Lung (tissue), 12 donors: Measurements from ENCODE around the gene TMEM174. TPM values are rescaled to one million over a fixed set of nuclear protein-coding genes. Genes with fewer than 3 reads are reported as not detected.

Experiments used
- ATAC-seq: fragments of 200-7000 bp; cut with Tn5 transposase; one replicate; pipeline ENCODE4 v1.9.1; 2020; ENCODE audit warnings: moderate number of reproducible peaks; ENCODE audit not compliant: insufficient read depth, low FRiP score
- DNase-seq, 3 donors: peaks; one replicate each; pipeline ENCODE4 v3.0.0-alpha.2; 2013 to 2017
- H3K27ac ChIP-seq, 2 donors: one replicate each; pipeline ENCODE4 v1.5.1; 2013; ENCODE audit warnings: mild to moderate bottlenecking in 2 of 2, moderate library complexity in 2 of 2, control low read depth in 1 of 2, inconsistent platforms in 1 of 2, low read depth in 1 of 2, low read length in 1 of 2
- H3K27me3 ChIP-seq, 3 donors: one replicate each; pipeline ENCODE4 v1.5.1; 2013; ENCODE audit warnings: low read length in 2 of 3; ENCODE audit not compliant: control insufficient read depth in 3 of 3, insufficient read depth in 3 of 3
- H3K36me3 ChIP-seq, 4 donors: one replicate each; pipeline ENCODE4 v1.5.1; 2013; ENCODE audit warnings: low read length in 4 of 4, mild to moderate bottlenecking in 1 of 4, moderate library complexity in 1 of 4; ENCODE audit not compliant: control insufficient read depth in 4 of 4, insufficient read depth in 4 of 4
- H3K4me1 ChIP-seq, 5 donors: one replicate each; pipeline ENCODE4 v1.5.1; 2013; ENCODE audit warnings: low read length in 5 of 5, mild to moderate bottlenecking in 2 of 5, moderate library complexity in 1 of 5; ENCODE audit not compliant: control insufficient read depth in 5 of 5, insufficient read depth in 5 of 5
- H3K4me3 ChIP-seq: one replicate; pipeline ENCODE4 v1.5.1; 2013; ENCODE audit warnings: mild to moderate bottlenecking, control low read depth, moderate library complexity
- H3K9ac ChIP-seq, 2 donors: one replicate each; pipeline ENCODE4 v1.5.1; 2013; ENCODE audit warnings: low read length in 2 of 2, control low read depth in 1 of 2; ENCODE audit not compliant: insufficient read depth in 1 of 2
- H3K9me3 ChIP-seq, 4 donors: one replicate each; pipeline ENCODE4 v1.5.1; 2013; ENCODE audit warnings: low read length in 3 of 4, mild to moderate bottlenecking in 1 of 4, moderate library complexity in 1 of 4; ENCODE audit not compliant: control insufficient read depth in 4 of 4, insufficient read depth in 3 of 4
- WGBS, 2 donors: extraction: QIAGEN DNeasy Blood & Tissue Kit; methylation state at CpG; one replicate each; pipeline ENCODE4 v1.1.7; 2013; 5-methylcytosine and 5-hydroxymethylcytosine counted together
- polyA plus RNA-seq, 2 donors: library from polyadenylated mRNA; stranded (reverse); fragments of 200-250 nt; gene quantifications; one replicate each; pipeline ENCODE4 v1.2.1, GENCODE V29; 2013
- total RNA-seq, 2 donors: library from RNA; depleted of rRNA in 1 of 2; stranded (reverse); fragments of >200 nt in 1 of 2; gene quantifications; one replicate each; pipeline ENCODE4 v1.2.1, GENCODE V29; 2014 to 2021
- TF ChIP-seq, protein P1 (sequence below): IDR thresholded peaks from 2 replicates; pipeline ENCODE4 v1.5.1; 2012; ENCODE audit warnings: mild to moderate bottlenecking; ENCODE audit errors: control extremely low read depth, extremely low read depth
- donor health status: control.
- donor health status: control.
- donor health status: Bipolar disorder and iron deficiency.
- donor health status: healthy.
- donor health status: DM: yes; HTN: yes; CAD: no.

The TMEM174 gene
- total and polyA plus RNA-seq, 4 donors: not detected

DNA sequence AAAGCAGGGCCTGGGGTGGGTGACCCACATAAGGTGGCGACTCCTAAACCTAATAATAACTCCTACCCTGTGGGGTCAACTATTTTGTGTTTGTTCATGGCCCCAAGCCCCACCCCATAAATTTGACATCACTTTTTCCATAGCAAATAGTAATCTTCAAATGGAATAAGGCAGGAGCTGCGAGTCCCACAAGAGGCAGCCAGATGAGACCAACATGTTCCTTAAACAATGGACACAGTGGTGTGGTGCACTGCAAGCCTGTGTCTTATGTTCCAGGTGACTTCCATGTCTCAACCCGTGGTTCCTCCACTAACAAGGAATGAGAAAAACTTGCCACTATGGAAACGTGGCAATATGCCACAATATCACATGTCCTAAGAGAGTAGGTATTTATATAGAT lies 20.6 kb downstream of the TMEM174 start:
- Histone ChIP-seq H3K36me3 (no peaks in the 10 kb centered on the region), H3K9ac (no peak overlapping the region), H3K27me3 (peaks cover 0 to 7% (median 0%) of the 10 kb centered on the region in 3 donors), H3K4me3 (no peak overlapping the region), H3K9me3 (no peaks in the 10 kb centered on the region), H3K4me1 (no peaks in the 10 kb centered on the region), H3K27ac (no peak overlapping the region)
- no peak for DNase-seq
- no peak for ATAC-seq
- 70 to 83% methylated on average over 4 of the region's 4 CpGs for WGBS, 2 donors
- TF ChIP-seq, protein P1, sequence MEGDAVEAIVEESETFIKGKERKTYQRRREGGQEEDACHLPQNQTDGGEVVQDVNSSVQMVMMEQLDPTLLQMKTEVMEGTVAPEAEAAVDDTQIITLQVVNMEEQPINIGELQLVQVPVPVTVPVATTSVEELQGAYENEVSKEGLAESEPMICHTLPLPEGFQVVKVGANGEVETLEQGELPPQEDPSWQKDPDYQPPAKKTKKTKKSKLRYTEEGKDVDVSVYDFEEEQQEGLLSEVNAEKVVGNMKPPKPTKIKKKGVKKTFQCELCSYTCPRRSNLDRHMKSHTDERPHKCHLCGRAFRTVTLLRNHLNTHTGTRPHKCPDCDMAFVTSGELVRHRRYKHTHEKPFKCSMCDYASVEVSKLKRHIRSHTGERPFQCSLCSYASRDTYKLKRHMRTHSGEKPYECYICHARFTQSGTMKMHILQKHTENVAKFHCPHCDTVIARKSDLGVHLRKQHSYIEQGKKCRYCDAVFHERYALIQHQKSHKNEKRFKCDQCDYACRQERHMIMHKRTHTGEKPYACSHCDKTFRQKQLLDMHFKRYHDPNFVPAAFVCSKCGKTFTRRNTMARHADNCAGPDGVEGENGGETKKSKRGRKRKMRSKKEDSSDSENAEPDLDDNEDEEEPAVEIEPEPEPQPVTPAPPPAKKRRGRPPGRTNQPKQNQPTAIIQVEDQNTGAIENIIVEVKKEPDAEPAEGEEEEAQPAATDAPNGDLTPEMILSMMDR: no peak

DNA sequence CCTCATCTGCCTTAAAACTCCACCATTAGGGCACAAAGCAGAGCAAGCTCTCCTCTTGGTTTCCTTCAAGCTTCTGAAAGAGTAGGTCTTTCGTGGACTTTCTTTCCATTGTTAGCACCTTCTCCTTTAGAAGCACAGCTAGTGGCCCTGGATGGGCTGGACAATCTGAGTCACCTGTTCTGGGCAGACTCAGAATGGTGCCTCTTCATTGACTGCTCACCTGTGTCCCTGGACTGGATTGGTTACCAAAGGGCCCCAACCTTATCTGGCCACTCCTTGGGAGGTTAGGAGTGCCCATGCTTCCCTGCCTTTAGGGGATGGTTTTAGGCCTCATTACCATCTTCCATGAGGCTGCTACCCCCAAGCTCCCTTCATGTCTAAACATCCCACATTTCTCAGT lies 23.2 kb downstream of the TMEM174 start:
- no peak overlapping the region for H3K27ac ChIP-seq
- no peak overlapping the region for H3K4me3 ChIP-seq

DNA sequence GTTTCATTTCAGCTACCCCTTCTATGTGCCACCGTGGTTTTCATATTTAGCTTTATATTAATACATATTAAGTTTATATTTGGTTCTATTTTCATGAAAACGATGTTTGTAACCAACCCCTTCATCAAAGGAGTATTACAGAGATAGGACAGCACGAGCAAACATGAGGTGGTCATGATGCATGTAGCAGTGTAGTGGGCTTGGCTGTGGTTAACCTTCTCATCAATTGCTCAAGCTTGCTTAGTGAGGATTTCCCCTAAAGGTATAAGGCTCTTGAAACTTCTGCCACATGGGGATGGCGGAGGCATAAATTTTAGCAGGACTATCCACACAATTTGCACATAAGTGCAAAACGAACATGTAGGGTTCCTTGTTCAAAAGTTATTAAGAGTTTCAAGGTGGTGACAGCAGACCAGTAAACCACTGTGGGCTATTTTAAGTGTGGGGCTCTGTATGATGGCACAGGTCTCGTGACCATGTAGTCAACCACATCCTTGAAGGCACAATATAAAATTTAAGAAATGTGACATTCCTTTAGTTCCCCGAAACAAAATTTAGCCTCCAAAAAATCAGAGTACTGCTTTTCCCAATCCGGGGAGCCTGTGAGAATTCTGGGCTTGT lies 24.8 kb downstream of the TMEM174 start:
- DNase-seq (no peak), ATAC-seq (no peak)
- Histone ChIP-seq H3K4me1 (peaks cover 0 to 8% (median 0%) of the 10 kb centered on the region in 5 donors), H3K4me3 (no peak overlapping the region), H3K9ac (no peak overlapping the region), H3K36me3 (no peaks in the 10 kb centered on the region), H3K27me3 (peaks cover 0 to 7% (median 0%) of the 10 kb centered on the region in 3 donors), H3K27ac (no peak overlapping the region), H3K9me3 (peaks cover 0 to 4% (median 0%) of the 10 kb centered on the region in 4 donors)
- TF ChIP-seq, protein P1: no peak
- WGBS, 2 donors: 77 to 88% methylated on average over 8 of the region's 8 CpGs

More for the DNA sequence above, 23.2 kb downstream of the TMEM174 start:
- Histone ChIP-seq H3K36me3 (no peaks in the 10 kb centered on the region), H3K27me3 (peaks cover 0 to 7% (median 0%) of the 10 kb centered on the region in 3 donors), H3K9ac (no peak overlapping the region), H3K4me1 (no peaks in the 10 kb centered on the region), H3K9me3 (peaks cover 0 to 4% (median 0%) of the 10 kb centered on the region in 4 donors)
- no peak for ATAC-seq
- WGBS, 2 donors: 89 to 93% methylated on average over 1 of the region's 1 CpG
- DNase-seq: no peak
- TF ChIP-seq, protein P1: no peak
